A204.1 (cell line): Measurements from ENCODE around the gene ABCC4.

ENCODE experiments used
- FAIRE-seq: peaks from 2 replicates; lab custom pipeline; 2012; peaks lifted over from hg19 to GRCh38; lab: Jason Lieb, UNC

The ABCC4 gene

DNA sequence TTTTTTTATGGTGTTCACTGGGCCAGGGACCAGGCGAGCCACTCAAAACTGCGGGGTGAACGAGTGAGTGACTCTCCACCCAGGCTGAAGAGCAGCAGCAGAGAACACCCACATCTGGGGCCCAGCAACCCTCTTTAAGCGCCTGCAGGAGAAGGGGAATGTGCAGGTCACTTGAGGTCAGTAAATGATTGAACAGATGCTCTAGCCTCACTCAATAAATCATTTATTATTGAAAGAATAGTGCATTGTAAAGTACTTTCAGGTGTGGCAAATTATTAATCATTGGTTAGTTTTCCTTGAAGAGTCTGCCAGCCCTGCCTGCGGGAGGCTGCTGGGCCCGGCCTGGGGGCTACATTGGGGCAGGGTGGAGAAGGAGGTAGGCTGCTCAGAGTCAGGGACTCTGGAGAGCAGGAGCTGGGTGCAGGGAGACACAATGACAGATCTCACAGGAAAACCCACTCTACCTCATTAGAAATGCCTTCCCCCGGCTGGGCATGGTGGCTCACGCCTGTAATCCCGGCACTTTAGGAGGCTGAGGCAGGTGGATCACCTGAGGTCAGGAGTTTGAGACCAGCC, 42.5 kb downstream of the ABCC4 start:
- no peak for FAIRE-seq

DNA sequence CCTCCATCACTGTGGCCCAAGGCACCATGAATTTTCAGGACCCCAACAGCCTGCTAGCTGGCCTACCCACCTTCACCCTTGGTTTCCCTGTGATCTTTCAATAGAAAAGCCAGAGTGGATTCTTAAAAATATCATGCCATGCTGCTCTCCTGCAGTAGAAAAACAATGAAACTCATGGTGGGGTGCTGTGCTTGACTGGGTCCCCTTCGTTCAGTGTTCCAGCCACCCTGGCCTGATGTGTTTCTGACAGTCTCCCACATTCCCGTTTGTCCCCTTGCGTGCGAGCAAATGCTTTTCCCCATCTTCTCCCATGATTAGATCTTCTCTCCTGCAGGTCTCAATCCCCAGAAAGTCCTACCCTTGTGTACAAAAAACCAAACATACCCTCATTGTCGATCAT, 43.2 kb downstream of the ABCC4 start:
- no peak for FAIRE-seq

- no peak for FAIRE-seq
Measured at GRCh38 chr13:95256091-95256490, 45.2 kb downstream of the ABCC4 start.

- FAIRE-seq = no peak
Measured at GRCh38 chr13:95255072-95255732, 46.0 kb downstream of the ABCC4 start.

DNA sequence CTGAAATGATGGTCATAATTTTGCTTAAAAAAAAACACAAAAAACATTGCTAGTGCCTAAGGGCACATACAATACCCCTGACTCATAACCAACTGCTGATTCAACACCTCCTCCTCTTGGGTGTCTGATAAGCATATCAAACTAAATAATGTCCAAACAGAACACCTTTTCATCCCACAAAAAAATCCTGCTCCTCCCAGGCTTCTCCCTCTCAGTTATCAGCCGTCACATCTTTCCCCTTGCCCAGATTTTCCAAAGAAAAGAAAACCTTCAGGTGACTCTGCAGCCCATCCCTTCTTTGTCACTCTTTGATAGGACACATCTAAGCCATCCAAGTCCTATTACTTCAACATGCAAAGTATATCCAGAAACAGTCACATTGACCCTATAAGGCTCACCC, 46.9 kb downstream of the ABCC4 start:
- FAIRE-seq = no peak

GRCh38 chr13:95253033-95253432, 48.2 kb downstream of the ABCC4 start:
- FAIRE-seq = no peak

DNA sequence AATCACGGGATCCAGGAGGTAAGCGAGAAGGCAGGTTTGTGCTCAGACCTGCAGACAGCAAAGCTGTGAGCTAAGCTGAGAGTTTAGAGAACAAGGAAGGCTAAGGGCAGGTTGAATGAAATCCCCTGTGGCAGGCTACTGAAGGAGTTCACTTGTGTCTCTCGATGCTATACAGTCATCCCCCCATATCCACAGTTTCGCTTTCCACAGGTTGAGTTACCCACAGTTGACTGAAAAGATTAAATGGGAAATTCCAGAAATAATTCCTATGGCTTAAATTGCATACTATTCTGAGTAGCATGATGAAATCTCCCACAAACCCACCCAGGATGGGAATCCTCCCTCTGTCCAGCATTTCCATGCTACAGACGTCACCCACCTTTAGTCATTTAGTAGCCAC, 49.6 kb downstream of the ABCC4 start:
- FAIRE-seq = no peak

GRCh38 chr13:95250961-95251360, 50.3 kb downstream of the ABCC4 start:
- FAIRE-seq = no peak

GRCh38 chr13:95248953-95249352, 52.3 kb downstream of the ABCC4 start:
- FAIRE-seq = no peak

DNA sequence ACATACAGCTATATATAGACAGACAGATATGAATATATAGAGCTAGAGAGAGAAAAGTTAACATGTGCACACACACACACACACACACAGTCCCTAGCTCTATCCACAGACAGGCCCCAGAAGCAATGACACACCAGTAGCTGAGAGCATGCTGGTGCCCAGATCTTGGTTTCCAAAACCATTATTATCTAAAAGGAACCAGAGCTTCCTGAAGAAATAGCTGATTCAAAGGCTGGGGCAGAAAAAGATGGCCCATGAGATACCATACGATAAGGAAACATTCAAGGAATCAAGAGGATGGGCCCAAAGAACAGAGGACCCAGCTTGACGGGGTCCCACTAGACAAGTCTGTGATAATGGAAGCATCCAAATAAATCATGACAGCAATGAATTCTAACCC, 53.4 kb downstream of the ABCC4 start:
- no peak for FAIRE-seq

GRCh38 chr13:95247171-95247570, 54.1 kb downstream of the ABCC4 start:
- FAIRE-seq = no peak

- FAIRE-seq = no peak
Measured at GRCh38 chr13:95246292-95247082, 54.8 kb downstream of the ABCC4 start.

GRCh38 chr13:95245071-95245470, 56.2 kb downstream of the ABCC4 start:
- no peak for FAIRE-seq

DNA sequence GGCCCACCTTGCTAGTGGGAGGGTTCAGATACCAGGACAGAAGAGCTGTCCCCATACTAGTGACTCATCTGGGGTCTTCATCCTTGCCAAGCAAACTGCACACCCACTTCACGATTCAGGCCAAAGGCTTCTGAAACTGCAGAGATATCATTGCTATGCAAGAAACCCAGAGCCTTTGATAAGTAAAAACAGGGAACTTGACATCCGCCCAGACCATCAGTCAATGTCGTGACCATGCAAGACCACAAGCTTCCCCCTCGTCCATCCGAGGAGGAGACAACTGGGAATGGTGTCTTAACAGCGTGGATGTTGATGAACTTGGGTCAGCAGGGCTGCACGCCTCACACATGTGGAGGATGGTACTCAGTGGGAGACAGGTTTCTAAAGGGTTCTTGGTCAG, 58.0 kb downstream of the ABCC4 start:
- no peak for FAIRE-seq

DNA sequence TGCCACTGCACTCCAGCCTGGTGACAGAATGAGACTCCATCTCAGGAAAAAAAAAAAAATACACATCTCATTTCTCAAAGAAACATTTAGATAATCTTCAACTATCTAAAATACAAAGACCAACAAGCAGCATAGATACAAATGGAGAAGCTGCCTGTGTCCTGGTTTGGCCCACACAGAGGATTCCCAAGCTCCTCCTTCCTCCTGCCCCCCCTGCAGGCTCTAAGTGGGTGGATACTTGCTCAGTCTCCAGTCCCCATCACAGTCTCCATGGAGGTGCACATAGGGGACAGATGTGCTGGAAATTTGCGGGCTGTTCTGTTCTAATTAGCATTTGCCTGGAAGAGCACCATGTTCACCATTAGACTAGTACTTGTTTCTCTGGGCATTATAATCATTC, 59.9 kb downstream of the ABCC4 start:
- FAIRE-seq = no peak

- no peak for FAIRE-seq
Measured at GRCh38 chr13:95239283-95239682, 62.0 kb downstream of the ABCC4 start.

DNA sequence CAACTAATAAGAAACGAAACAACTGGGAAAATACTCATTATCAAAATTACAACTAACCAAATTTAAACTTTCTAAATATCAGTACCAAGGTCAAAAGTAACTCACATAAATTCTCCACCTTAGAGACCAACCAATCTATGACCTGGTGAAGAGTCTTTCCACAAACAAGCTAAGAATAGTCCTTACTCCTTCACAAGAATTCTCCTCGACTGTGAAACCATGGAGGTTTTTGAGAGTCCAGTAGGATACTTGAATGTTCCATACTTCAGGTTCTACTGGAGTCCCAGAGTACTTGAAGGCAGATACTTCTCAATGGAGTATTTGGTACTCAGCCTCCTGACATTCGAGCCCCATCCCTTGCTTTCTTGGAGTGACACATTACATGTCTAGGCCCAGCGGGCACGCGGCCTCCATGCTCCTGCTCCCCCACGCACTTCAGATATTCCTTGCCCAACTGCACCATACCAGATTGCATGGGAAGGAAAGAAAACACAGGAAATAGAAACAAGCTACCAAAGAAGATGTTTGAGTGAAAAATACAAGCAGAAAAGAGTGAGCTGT, 63.9 kb downstream of the ABCC4 start:
- no peak for FAIRE-seq

GRCh38 chr13:95236774-95237173, 64.5 kb downstream of the ABCC4 start:
- no peak for FAIRE-seq

DNA sequence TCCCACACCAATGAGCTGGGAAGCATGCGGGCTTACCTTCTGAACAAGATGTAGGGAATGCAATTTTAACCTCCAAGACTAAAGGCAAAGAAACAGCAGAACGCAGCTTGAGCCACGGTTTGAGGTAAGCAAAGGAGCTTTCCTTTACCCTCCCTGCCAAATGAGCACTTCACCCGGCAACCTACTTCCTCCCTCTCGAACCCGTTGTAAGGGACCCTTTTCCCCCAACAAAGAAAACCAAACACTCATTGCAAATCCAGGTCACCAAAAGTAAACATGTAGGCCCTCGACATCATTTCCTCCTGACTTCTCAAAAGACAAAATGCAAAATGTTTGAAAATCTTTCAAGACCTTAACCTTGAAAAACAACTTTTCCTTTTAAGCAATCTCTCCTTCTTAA, 65.3 kb downstream of the ABCC4 start:
- FAIRE-seq = no peak

DNA sequence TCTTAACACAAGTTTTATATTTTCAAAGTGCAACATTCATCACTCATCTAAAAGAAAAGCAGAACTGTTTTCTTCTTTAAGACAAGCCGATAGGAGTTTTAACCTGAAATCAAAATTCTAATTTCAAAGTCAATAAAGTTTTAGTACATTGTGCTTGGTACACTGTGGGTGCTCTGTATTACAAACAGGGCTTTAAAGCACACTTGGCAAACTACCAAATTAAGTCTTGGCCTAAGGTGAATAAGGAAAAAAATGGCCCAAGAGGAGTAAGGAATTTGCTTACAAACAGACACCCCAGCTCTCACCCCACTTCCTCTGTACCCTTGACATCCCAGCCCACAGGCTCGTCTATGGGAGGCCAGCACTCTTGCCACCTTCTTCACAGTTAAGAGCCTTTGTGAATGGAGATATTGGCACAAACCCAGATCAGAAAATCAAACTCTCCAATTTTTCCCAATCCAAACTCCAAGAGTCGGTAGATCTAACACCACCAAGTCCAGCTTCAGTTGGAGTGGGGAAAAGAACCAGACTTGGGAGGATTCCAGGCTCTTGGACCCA, 66.0 kb downstream of the ABCC4 start:
- FAIRE-seq = no peak

DNA sequence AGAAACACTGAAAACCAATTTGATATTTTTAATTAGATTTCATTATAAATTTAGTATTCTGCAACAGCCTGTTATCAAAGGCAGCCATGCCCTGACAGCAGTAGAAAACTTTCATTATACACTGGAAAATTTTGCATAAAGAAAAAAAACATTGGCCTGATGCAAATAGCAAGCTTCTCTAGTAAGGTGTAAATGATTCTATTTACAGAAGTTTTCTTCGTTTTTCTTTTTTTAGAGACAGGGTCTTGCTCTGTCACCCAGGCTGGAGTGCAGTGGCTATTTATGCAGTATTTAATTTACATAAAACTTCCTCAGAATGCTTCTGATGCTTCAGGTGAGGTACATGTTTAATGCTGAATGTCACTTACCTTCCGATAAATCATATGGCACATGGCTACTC, 67.0 kb downstream of the ABCC4 start:
- no peak for FAIRE-seq

GRCh38 chr13:95233026-95233635, 68.1 kb downstream of the ABCC4 start:
- no peak for FAIRE-seq

GRCh38 chr13:95231393-95231792, 69.9 kb downstream of the ABCC4 start:
- no peak for FAIRE-seq
